IMR-90 (cell line): ENCODE results near the gene NME4. TPM values are rescaled to one million over a fixed set of nuclear protein-coding genes. Genes with fewer than 3 reads are reported as not detected.

Experiments used
- ATAC-seq: fragments of 200-7000 bp; cut with Tn5 transposase; 2 replicates; pipeline ENCODE4 v1.9.1; 2020; ENCODE audit warnings: low read depth, mild to moderate bottlenecking, moderate library complexity
- BruUV-seq: library from RNA; stranded (reverse); fragments of 400-500 nt; replicated peaks from 2 replicates; lab custom pipeline; 2021; lab: Mats Ljungman, UMichigan
- CTCF ChIA-PET: fragments of 300-600 bp; formaldehyde crosslinking; extraction: SDS; loops from one replicate; lab custom pipeline; 2021; ENCODE audit warnings: antibody characterized with exemption; lab: Yijun Ruan, JAX
- POLR2A ChIA-PET: fragments of 300-600 bp; sonication (Branson Sonifier 250); formaldehyde crosslinking; loops from one replicate; lab custom pipeline; 2022; ENCODE audit warnings: antibody characterized with exemption; ENCODE audit not compliant: unreplicated experiment; lab: Charles Lee
- DNase-seq: peaks from one replicate; pipeline ENCODE4 v3.0.0; 2013
- H2AFZ ChIP-seq: replicated peaks from 2 replicates; pipeline ENCODE3; 2013; ENCODE audit warnings: low read length, mild to moderate bottlenecking; ENCODE audit not compliant: poor library complexity
- H2AK5ac ChIP-seq: 2 replicates; pipeline ENCODE4 v1.6.1; 2013; ENCODE audit warnings: low read depth, low read length, inconsistent platforms
- H2AK9ac ChIP-seq: replicated peaks from 2 replicates; pipeline ENCODE3; 2013; ENCODE audit warnings: mild to moderate bottlenecking, low read depth, low read length, moderate library complexity; ENCODE audit not compliant: poor library complexity
- H2BK120ac ChIP-seq: 2 replicates; pipeline ENCODE4 v1.6.1; 2013; ENCODE audit warnings: low read depth, low read length, inconsistent platforms
- H2BK15ac ChIP-seq: 3 replicates; pipeline ENCODE4 v1.6.1; 2013; ENCODE audit warnings: low read depth, low read length, inconsistent platforms
- H2BK20ac ChIP-seq: 2 replicates; pipeline ENCODE4 v1.6.1; 2013; ENCODE audit warnings: low read depth, mild to moderate bottlenecking, inconsistent platforms, low read length, moderate library complexity
- H2BK5ac ChIP-seq: 2 replicates; pipeline ENCODE4 v1.6.1; 2013; ENCODE audit warnings: mild to moderate bottlenecking, low read depth, low read length, inconsistent platforms; ENCODE audit not compliant: poor library complexity, severe bottlenecking
- H3K14ac ChIP-seq: replicated peaks from 2 replicates; pipeline ENCODE4 v1.6.1; 2013; ENCODE audit warnings: low read depth, low read length, inconsistent platforms
- H3K18ac ChIP-seq: 2 replicates; pipeline ENCODE4 v1.6.1; 2013; ENCODE audit warnings: low read depth, low read length, control low read depth
- H3K23ac ChIP-seq: 2 replicates; pipeline ENCODE4 v1.6.1; 2013; ENCODE audit warnings: low read depth, low read length, inconsistent platforms
- H3K27ac ChIP-seq: 2 replicates; pipeline ENCODE4 v1.5.1; 2013; ENCODE audit warnings: mild to moderate bottlenecking, control low read depth, low read length; ENCODE audit not compliant: insufficient read depth
- H3K27me3 ChIP-seq: 2 replicates; pipeline ENCODE4 v1.6.1; 2013; ENCODE audit warnings: low read length; ENCODE audit not compliant: control insufficient read depth, insufficient read depth
- H3K36me3 ChIP-seq: 2 replicates; pipeline ENCODE4 v1.6.1; 2013; ENCODE audit warnings: low read length, mixed read lengths; ENCODE audit not compliant: control insufficient read depth, insufficient read depth
- H3K4ac ChIP-seq: 2 replicates; pipeline ENCODE4 v1.6.1; 2013; ENCODE audit warnings: low read depth, low read length, inconsistent platforms
- H3K4me1 ChIP-seq: 2 replicates; pipeline ENCODE4 v1.6.1; 2013; ENCODE audit warnings: low read length, mixed read lengths; ENCODE audit not compliant: control insufficient read depth, insufficient read depth
- H3K4me2 ChIP-seq: 2 replicates; pipeline ENCODE4 v1.6.1; 2013; ENCODE audit warnings: low read depth, mild to moderate bottlenecking, control low read depth, low read length, moderate library complexity
- H3K4me3 ChIP-seq: 2 replicates; pipeline ENCODE4 v1.5.1; 2013; ENCODE audit warnings: low read depth, mild to moderate bottlenecking, control low read depth, low read length, moderate library complexity; ENCODE audit not compliant: insufficient read depth
- H3K56ac ChIP-seq: 2 replicates; pipeline ENCODE4 v1.6.1; 2013; ENCODE audit warnings: low read length, inconsistent platforms; ENCODE audit not compliant: insufficient read depth; ENCODE audit errors: extremely low read depth
- H3K79me1 ChIP-seq, 2 experiments: 2 replicates each; pipeline ENCODE4 v1.6.1; 2013; ENCODE audit warnings: low read length in 2 of 2, inconsistent platforms in 1 of 2, low read depth in 1 of 2
- H3K9ac ChIP-seq: 2 replicates; pipeline ENCODE4 v1.6.1; 2013; ENCODE audit warnings: low read depth, low read length, control low read depth
- H3K9me1 ChIP-seq: 2 replicates; pipeline ENCODE4 v1.6.1; 2013; ENCODE audit warnings: low read length, inconsistent platforms; ENCODE audit not compliant: insufficient read depth
- H3K9me3 ChIP-seq: 2 replicates; pipeline ENCODE4 v1.6.1; 2013; ENCODE audit warnings: low read length; ENCODE audit not compliant: control insufficient read depth, insufficient read depth
- H4K20me1 ChIP-seq: 2 replicates; pipeline ENCODE4 v1.6.1; 2013; ENCODE audit warnings: low read length, inconsistent platforms; ENCODE audit not compliant: insufficient read depth
- H4K5ac ChIP-seq: 2 replicates; pipeline ENCODE4 v1.6.1; 2013; ENCODE audit warnings: mild to moderate bottlenecking, low read depth, low read length, control low read depth
- H4K8ac ChIP-seq, 2 experiments: 2 replicates each; pipeline ENCODE4 v1.6.1; 2013; ENCODE audit warnings: low read depth in 2 of 2, low read length in 2 of 2, control low read depth in 1 of 2, inconsistent platforms in 1 of 2
- H4K91ac ChIP-seq: 2 replicates; pipeline ENCODE4 v1.6.1; 2013; ENCODE audit warnings: low read depth, low read length, inconsistent platforms; ENCODE audit not compliant: insufficient read depth
- BHLHE40 ChIP-seq: fragments of 150-350 bp; IDR thresholded peaks from 2 replicates; pipeline ENCODE4 v1.6.1; 2016; ENCODE audit warnings: mild to moderate bottlenecking, low read depth, low read length
- CEBPB ChIP-seq: IDR thresholded peaks from 2 replicates; pipeline ENCODE4 v1.6.1; 2012; ENCODE audit warnings: low read depth, low read length, improper control_type of control experiment
- CHD1 ChIP-seq: IDR thresholded peaks from 2 replicates; pipeline ENCODE4 v1.6.1; 2012; ENCODE audit warnings: low read depth, low read length, improper control_type of control experiment
- FOS ChIP-seq: fragments of 150-350 bp; IDR thresholded peaks from 2 replicates; pipeline ENCODE4 v1.6.1; 2016; ENCODE audit warnings: low read depth, low read length
- MAFK ChIP-seq: IDR thresholded peaks from 2 replicates; pipeline ENCODE4 v1.6.1; 2012; ENCODE audit warnings: low read depth, low read length, improper control_type of control experiment
- MAZ ChIP-seq: IDR thresholded peaks from 2 replicates; pipeline ENCODE4 v1.6.1; 2012; ENCODE audit warnings: low read depth, mild to moderate bottlenecking, low read length, improper control_type of control experiment, moderate library complexity, borderline replicate concordance
- NFE2L2 ChIP-seq: fragments of 150-350 bp; IDR thresholded peaks from 2 replicates; pipeline ENCODE4 v1.6.1; 2016; ENCODE audit warnings: low read depth, mild to moderate bottlenecking, low read length
- POLR2A ChIP-seq: IDR thresholded peaks from 2 replicates; pipeline ENCODE4 v1.6.1; 2012; ENCODE audit warnings: mild to moderate bottlenecking, low read depth, low read length
- RAD21 ChIP-seq: IDR thresholded peaks from 2 replicates; pipeline ENCODE4 v1.6.1; 2012; ENCODE audit warnings: low read length, improper control_type of control experiment
- RCOR1 ChIP-seq: IDR thresholded peaks from 2 replicates; pipeline ENCODE4 v1.6.1; 2012; ENCODE audit warnings: mild to moderate bottlenecking, low read length, improper control_type of control experiment; ENCODE audit not compliant: insufficient replicate concordance
- RFX5 ChIP-seq: IDR thresholded peaks from 2 replicates; pipeline ENCODE4 v1.8.0; 2012; ENCODE audit warnings: low read depth, mild to moderate bottlenecking, low read length, moderate library complexity
- SMC3 ChIP-seq: fragments of 150-350 bp; IDR thresholded peaks from 2 replicates; pipeline ENCODE4 v1.6.1; 2016; ENCODE audit warnings: low read depth, mild to moderate bottlenecking, antibody characterized with exemption, low read length, moderate library complexity
- WGBS, 2 experiments: methylation state at CpG; one replicate each; pipeline versions ENCODE4 v1.1.5 to v1.1.7; 2013; ENCODE audit warnings: missing lambda C conversion rate in 2 of 2; ENCODE audit not compliant: insufficient read length in 1 of 2; ENCODE audit errors: extremely low coverage in 2 of 2; 5-methylcytosine and 5-hydroxymethylcytosine counted together
- dilution Hi-C: fragments of 300-500 bp; cut with HindIII; formaldehyde crosslinking; loops from one replicate; pipeline ENCODE4 v1.14.3; 2018; ENCODE audit warnings: low sequenced_read_pairs; ENCODE audit not compliant: unreplicated experiment
- in situ Hi-C: fragments of 300-500 bp; cut with MboI; formaldehyde crosslinking; loops from 3 replicates; pipeline ENCODE4 v1.14.3; 2019; ENCODE audit warnings: low sequenced_read_pairs, inconsistent platforms, mixed read lengths
- intact Hi-C: fragments of 100-400 bp; cut with micrococcal nuclease; formaldehyde crosslinking; loops from 2 replicates; pipeline ENCODE4 v1.10.0; 2022
- polyA plus RNA-seq, 3 experiments: library from polyadenylated mRNA; depleted of rRNA; stranded (reverse); fragments of >200 nt; gene quantifications; 2 replicates each; pipeline ENCODE4 v1.2.3, GENCODE V29; 2012; ENCODE audit warnings: low replicate concordance in 1 of 3
- total RNA-seq: library from RNA; depleted of rRNA; stranded (reverse); fragments of >200 nt; gene quantifications from 2 replicates; pipeline ENCODE4 v1.2.3, GENCODE V29; 2012
- TF ChIP-seq, protein P1 (sequence below): fragments of 150-350 bp; IDR thresholded peaks from 2 replicates; pipeline ENCODE4 v1.6.1; 2017; ENCODE audit warnings: mild to moderate bottlenecking, antibody characterized with exemption, low read length, low read depth
- TF ChIP-seq, protein P2 (sequence below): fragments of 150-350 bp; IDR thresholded peaks from 2 replicates; pipeline ENCODE4 v1.6.1; 2016; ENCODE audit warnings: low read depth, mild to moderate bottlenecking, low read length, moderate library complexity, borderline replicate concordance

The NME4 gene
- total and polyA plus RNA-seq, 2 of the 4 experiments (the other 2 are of a cell fraction) = 124 to 288 TPM

DNA sequence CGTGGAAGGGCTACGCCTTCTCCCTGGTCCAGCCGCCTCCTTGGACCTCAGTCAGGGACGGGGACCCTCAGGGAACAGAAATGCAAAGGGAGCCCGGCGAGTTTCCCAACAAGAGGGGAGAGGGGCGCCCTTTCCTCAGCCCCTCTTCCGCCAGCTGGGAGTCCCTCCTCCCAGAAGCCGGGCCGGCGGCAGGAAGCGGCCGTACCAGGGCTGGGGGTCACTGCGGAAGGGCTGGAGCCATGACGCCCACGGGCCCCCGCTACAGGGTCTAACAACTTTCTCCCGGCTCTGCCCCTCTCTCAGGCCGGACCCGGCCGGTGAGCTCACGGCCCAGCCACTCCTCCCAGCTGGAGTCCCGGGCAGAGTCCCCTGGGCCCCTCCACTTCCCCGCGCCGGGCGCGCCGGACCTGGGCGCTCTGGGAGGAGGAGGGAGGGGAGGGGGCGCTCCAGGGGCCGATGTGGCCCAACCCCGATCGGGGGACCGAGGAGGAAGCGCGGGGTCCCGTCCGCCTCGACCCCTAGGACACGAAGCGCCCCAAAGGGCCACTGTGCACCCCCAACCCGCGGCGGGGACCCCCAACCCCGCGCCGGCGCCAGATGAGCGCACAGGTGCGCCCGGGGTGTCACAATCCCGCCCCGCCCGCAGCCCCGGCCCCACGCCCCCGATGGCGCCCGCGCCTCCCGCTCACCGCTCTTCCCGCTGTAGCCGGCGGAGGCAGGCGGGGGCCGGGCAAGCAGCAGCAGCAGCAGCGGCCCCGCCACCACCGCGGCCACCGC, 15.8 kb upstream of the NME4 start:
- peaks cover 2% of the 10 kb centered on the region; the same call in 1 of the 2 replicates for H3K4me1 ChIP-seq
- H4K20me1 ChIP-seq = peaks cover 16% of the 10 kb centered on the region
- POLR2A ChIA-PET = no interaction called here
- peak overlapping the region; percentile 84 for H2AK5ac ChIP-seq
- dilution Hi-C loops = no loop called here
- H3K4me3 ChIP-seq = peak overlapping the region; percentile 88
- no peaks in the 10 kb centered on the region for H3K27me3 ChIP-seq
- 0% methylated on average over 7 of the region's 73 CpGs; no CpG with 5 or more reads in 1 of the 2 experiments for WGBS, 2 experiments
- no peaks in the 10 kb centered on the region for H3K9me3 ChIP-seq
- no peak overlapping the region for H4K5ac ChIP-seq
- H3K4me2 ChIP-seq = peak overlapping the region; percentile 95
- H3K56ac ChIP-seq = no peak overlapping the region; the same call in none of the 2 replicates
- peak overlapping the region in 1 of 2 experiments; percentile 24; a peak in 1 of 4 replicates for H4K8ac ChIP-seq
- peak overlapping the region; percentile 91 for H3K9ac ChIP-seq
- DNase-seq (peak; percentile 10), ATAC-seq (peak; percentile 72)
- H4K91ac ChIP-seq = no peak overlapping the region
- H3K79me1 ChIP-seq = peaks cover 13 to 29% of the 10 kb centered on the region in 2 experiments; a peak in 3 of 4 replicates
- in situ Hi-C loops = no loop called here
- H2BK120ac ChIP-seq = 0 out of 2 replicates have a peak overlapping the region, but pooled peaks have one; percentile 8
- H3K14ac ChIP-seq = peak overlapping the region; percentile 62; the same call in 1 of the 2 replicates
- intact Hi-C loops = no loop called here
- H3K4ac ChIP-seq = peak overlapping the region; percentile 65; the same call in 1 of the 2 replicates
- H3K23ac ChIP-seq = peak overlapping the region; percentile 86
- no peak overlapping the region; the same call in 2 of the 3 replicates for H2BK15ac ChIP-seq
- CTCF ChIA-PET = no interaction called here
- no peak overlapping the region for H3K18ac ChIP-seq
- H3K27ac ChIP-seq = peak overlapping the region; percentile 82
- H2AK9ac ChIP-seq = peak overlapping the region; percentile 94
- peak overlapping the region; percentile 62 for H2BK5ac ChIP-seq
- no TSS peak for BruUV-seq
- no peaks in the 10 kb centered on the region for H3K9me1 ChIP-seq
- peak overlapping the region; percentile 88 for H2AFZ ChIP-seq
- H2BK20ac ChIP-seq = no peak overlapping the region
- peaks cover 11% of the 10 kb centered on the region for H3K36me3 ChIP-seq
- TF ChIP-seq RFX5 (no peak), SMC3 (no peak), POLR2A (no peak), NFE2L2 (no peak), MAZ (no peak), MAFK (no peak), CHD1 (no peak), RCOR1 (no peak), FOS (no peak), BHLHE40 (no peak), RAD21 (no peak), CEBPB (no peak)
- TF ChIP-seq, protein P1, sequence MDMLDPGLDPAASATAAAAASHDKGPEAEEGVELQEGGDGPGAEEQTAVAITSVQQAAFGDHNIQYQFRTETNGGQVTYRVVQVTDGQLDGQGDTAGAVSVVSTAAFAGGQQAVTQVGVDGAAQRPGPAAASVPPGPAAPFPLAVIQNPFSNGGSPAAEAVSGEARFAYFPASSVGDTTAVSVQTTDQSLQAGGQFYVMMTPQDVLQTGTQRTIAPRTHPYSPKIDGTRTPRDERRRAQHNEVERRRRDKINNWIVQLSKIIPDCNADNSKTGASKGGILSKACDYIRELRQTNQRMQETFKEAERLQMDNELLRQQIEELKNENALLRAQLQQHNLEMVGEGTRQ = no peak
- TF ChIP-seq, protein P2, sequence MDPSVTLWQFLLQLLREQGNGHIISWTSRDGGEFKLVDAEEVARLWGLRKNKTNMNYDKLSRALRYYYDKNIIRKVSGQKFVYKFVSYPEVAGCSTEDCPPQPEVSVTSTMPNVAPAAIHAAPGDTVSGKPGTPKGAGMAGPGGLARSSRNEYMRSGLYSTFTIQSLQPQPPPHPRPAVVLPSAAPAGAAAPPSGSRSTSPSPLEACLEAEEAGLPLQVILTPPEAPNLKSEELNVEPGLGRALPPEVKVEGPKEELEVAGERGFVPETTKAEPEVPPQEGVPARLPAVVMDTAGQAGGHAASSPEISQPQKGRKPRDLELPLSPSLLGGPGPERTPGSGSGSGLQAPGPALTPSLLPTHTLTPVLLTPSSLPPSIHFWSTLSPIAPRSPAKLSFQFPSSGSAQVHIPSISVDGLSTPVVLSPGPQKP = no peak
